B cell (primary cell): Measurements from ENCODE around the gene DCAF6. TPM values are rescaled to one million over a fixed set of nuclear protein-coding genes. Genes with fewer than 3 reads are reported as not detected.

Experiments used
- ATAC-seq: fragments of 200-7000 bp; cut with Tn5 transposase; one replicate; pipeline ENCODE4 v1.10.0; 2021; ENCODE audit warnings: low read depth, mild to moderate bottlenecking, moderate number of reproducible peaks, moderate library complexity
- CTCF ChIA-PET: fragments of 350-600 bp; sonication (Branson Sonifier 250); formaldehyde crosslinking; loops from one replicate; lab custom pipeline; 2021; ENCODE audit warnings: antibody characterized with exemption, inconsistent platforms; lab: Charles Lee
- POLR2A ChIA-PET: fragments of 350-600 bp; sonication (Branson Sonifier 250); formaldehyde crosslinking; loops from one replicate; lab custom pipeline; 2021; ENCODE audit warnings: antibody characterized with exemption; lab: Charles Lee
- DNase-seq: peaks from one replicate; pipeline ENCODE4 v3.0.0; 2013
- H2AFZ ChIP-seq: 2 replicates; pipeline ENCODE4 v1.6.1; 2012; ENCODE audit warnings: mild to moderate bottlenecking, low read depth, low read length; ENCODE audit not compliant: insufficient read depth, poor library complexity, severe bottlenecking
- H3K27ac ChIP-seq, 2 donors: 1 replicate in 1 of 2; 2 replicates in 1 of 2; pipeline ENCODE4 v1.5.1; 2012 to 2013; ENCODE audit warnings: low read length in 2 of 2, mild to moderate bottlenecking in 2 of 2, moderate library complexity in 1 of 2
- H3K27me3 ChIP-seq, 4 experiments: fragments of 200-600 bp in 1 of 4; sonication (generic) in 1 of 4; replicated peaks in 1 of 4; 1 replicate in 2 of 4; 2 replicates in 2 of 4; pipeline versions ENCODE4 v1.6.1 to v1.7.0; 2013 to 2016; ENCODE audit warnings: low read length in 3 of 4, mild to moderate bottlenecking in 2 of 4, mixed read lengths in 1 of 4, moderate library complexity in 1 of 4; ENCODE audit not compliant: insufficient read depth in 4 of 4, control insufficient read depth in 3 of 4; ENCODE audit errors: control extremely low read depth in 1 of 4
- H3K36me3 ChIP-seq, 2 experiments: replicated peaks in 1 of 2; 1 replicate in 1 of 2; 2 replicates in 1 of 2; pipeline versions ENCODE4 v1.6.1 to v1.7.1; 2013; ENCODE audit warnings: low read length in 1 of 2; ENCODE audit not compliant: insufficient read depth in 2 of 2, control insufficient read depth in 1 of 2; ENCODE audit errors: control extremely low read depth in 1 of 2, extremely low read depth in 1 of 2
- H3K4me1 ChIP-seq, 2 donors: fragments of 200-600 bp in 1 of 2; sonication (generic) in 1 of 2; 1 replicate in 1 of 2; 2 replicates in 1 of 2; pipeline versions ENCODE4 v1.5.1 to v1.6.1; 2013 to 2017; ENCODE audit warnings: low read length in 2 of 2; ENCODE audit not compliant: control insufficient read depth in 2 of 2, insufficient read depth in 2 of 2
- H3K4me2 ChIP-seq: replicated peaks from 2 replicates; pipeline ENCODE3; 2012; ENCODE audit warnings: mild to moderate bottlenecking, low read depth, low read length; ENCODE audit not compliant: poor library complexity, severe bottlenecking
- H3K4me3 ChIP-seq, 5 experiments: fragments of 200-600 bp in 1 of 5; sonication (generic) in 1 of 5; 1 replicate in 3 of 5; 2 replicates in 2 of 5; pipeline versions ENCODE4 v1.5.1 to v1.7.0; 2011 to 2016; ENCODE audit warnings: low read length in 4 of 5, mild to moderate bottlenecking in 4 of 5, low read depth in 2 of 5, control low read depth in 1 of 5, moderate library complexity in 1 of 5; ENCODE audit not compliant: insufficient read depth in 1 of 5; ENCODE audit errors: control extremely low read depth in 1 of 5, extremely low read depth in 1 of 5
- H3K79me2 ChIP-seq: fragments of 200-600 bp; sonication (generic); one replicate; pipeline ENCODE4 v1.6.0; 2016; ENCODE audit warnings: low read length; ENCODE audit not compliant: control insufficient read depth, insufficient read depth
- H3K9ac ChIP-seq: fragments of 200-600 bp; sonication (generic); 2 replicates; pipeline ENCODE4 v1.6.1; 2017; ENCODE audit warnings: mild to moderate bottlenecking, low read length, moderate library complexity
- H3K9me3 ChIP-seq, 3 donors: one replicate each; pipeline versions ENCODE4 v1.6.1 to v1.7.1; 2013; ENCODE audit warnings: low read length in 2 of 3; ENCODE audit not compliant: control insufficient read depth in 2 of 3, insufficient read depth in 1 of 3; ENCODE audit errors: control extremely low read depth in 1 of 3
- H4K20me1 ChIP-seq: 2 replicates; pipeline ENCODE4 v1.6.0; 2012; ENCODE audit warnings: mild to moderate bottlenecking, low read length; ENCODE audit not compliant: insufficient read depth, control insufficient read depth, poor library complexity, severe bottlenecking
- H3K27ac Mint-ChIP-seq: one replicate; pipeline ENCODE4 v1.8.0; 2021; ENCODE audit warnings: mixed read lengths
- H3K27me3 Mint-ChIP-seq: one replicate; pipeline ENCODE4 v1.8.0; 2021; ENCODE audit warnings: mixed read lengths
- H3K4me1 Mint-ChIP-seq: one replicate; pipeline ENCODE4 v1.8.0; 2021; ENCODE audit warnings: mixed read lengths
- H3K4me3 Mint-ChIP-seq: one replicate; pipeline ENCODE4 v1.8.0; 2021; ENCODE audit warnings: mixed read lengths
- H3K9me3 Mint-ChIP-seq: one replicate; pipeline ENCODE4 v1.8.0; 2022; ENCODE audit warnings: mixed read lengths; ENCODE audit not compliant: insufficient read depth
- EZH2 ChIP-seq: IDR thresholded peaks from 2 replicates; pipeline ENCODE4 v1.6.1; 2012; ENCODE audit warnings: borderline replicate concordance, low read depth, mild to moderate bottlenecking, moderate library complexity, low read length; ENCODE audit not compliant: insufficient read depth, poor library complexity, severe bottlenecking
- WGBS: methylation state at CpG from one replicate; pipeline ENCODE4 v1.1.5; 2013; ENCODE audit warnings: missing lambda C conversion rate; ENCODE audit not compliant: insufficient coverage; 5-methylcytosine and 5-hydroxymethylcytosine counted together
- intact Hi-C: fragments of 100-400 bp; cut with micrococcal nuclease; formaldehyde crosslinking; loops from one replicate; pipeline ENCODE4 v1.10.0; 2022
- polyA plus RNA-seq: library from polyadenylated mRNA; depleted of rRNA; stranded (reverse); fragments of >200 nt; gene quantifications from 2 replicates; pipeline ENCODE4 v1.2.3, GENCODE V29; 2012
- total RNA-seq, 2 donors: library from RNA; stranded (reverse); fragments of 120-200 nt in 1 of 2; gene quantifications; 1 replicate in 1 of 2; 2 replicates in 1 of 2; pipeline versions ENCODE4 v1.2.3 to v1.2.4, GENCODE V29; 2013 to 2022
- TF ChIP-seq, protein P1 (sequence below): fragments of 200-600 bp; IDR thresholded peaks from one replicate; pipeline ENCODE4 v1.8.0; 2022; ENCODE audit warnings: antibody characterized with exemption, mild to moderate bottlenecking

Gene DCAF6
- total and polyA plus RNA-seq, 2 donors (not counting 1 experiment from before 2014, with no cell fraction given), result 17.5 to 40.4 TPM

GRCh38 chr1:168096296-168097165, 160.0 kb downstream of the DCAF6 start:
- ChIA-PET CTCF (interaction anchor here (2.0 to 2.8 kb wide), 2 partner anchors 11 to 14 kb away, joined by 7 to 11 read pairs; no protein-coding TSS in a partner anchor), POLR2A (no interaction called here)
- H3K9me3 ChIP-seq, result no peaks in the 10 kb centered on the region
- no peaks in the 10 kb centered on the region for H3K4me1 ChIP-seq
- H3K9me3 Mint-ChIP-seq, result no peaks in the 10 kb centered on the region
- H4K20me1 ChIP-seq, result no peaks in the 10 kb centered on the region
- intact Hi-C loops, result no loop called here
- no peaks in the 10 kb centered on the region for H3K36me3 ChIP-seq
- 96% methylated on average over 25 of the region's 27 CpGs for WGBS
- TF ChIP-seq, protein P1, sequence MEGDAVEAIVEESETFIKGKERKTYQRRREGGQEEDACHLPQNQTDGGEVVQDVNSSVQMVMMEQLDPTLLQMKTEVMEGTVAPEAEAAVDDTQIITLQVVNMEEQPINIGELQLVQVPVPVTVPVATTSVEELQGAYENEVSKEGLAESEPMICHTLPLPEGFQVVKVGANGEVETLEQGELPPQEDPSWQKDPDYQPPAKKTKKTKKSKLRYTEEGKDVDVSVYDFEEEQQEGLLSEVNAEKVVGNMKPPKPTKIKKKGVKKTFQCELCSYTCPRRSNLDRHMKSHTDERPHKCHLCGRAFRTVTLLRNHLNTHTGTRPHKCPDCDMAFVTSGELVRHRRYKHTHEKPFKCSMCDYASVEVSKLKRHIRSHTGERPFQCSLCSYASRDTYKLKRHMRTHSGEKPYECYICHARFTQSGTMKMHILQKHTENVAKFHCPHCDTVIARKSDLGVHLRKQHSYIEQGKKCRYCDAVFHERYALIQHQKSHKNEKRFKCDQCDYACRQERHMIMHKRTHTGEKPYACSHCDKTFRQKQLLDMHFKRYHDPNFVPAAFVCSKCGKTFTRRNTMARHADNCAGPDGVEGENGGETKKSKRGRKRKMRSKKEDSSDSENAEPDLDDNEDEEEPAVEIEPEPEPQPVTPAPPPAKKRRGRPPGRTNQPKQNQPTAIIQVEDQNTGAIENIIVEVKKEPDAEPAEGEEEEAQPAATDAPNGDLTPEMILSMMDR, result no peak
- TF ChIP-seq EZH2, result no peak
- H3K27me3 ChIP-seq, result no peaks in the 10 kb centered on the region
- peaks cover 5% of the 10 kb centered on the region for H3K27me3 Mint-ChIP-seq
- ATAC-seq (no peak), DNase-seq (no peak)
- no peaks in the 10 kb centered on the region for H3K4me1 Mint-ChIP-seq
- H3K4me3 Mint-ChIP-seq, result no peak overlapping the region
- no peak overlapping the region for H3K9ac ChIP-seq
- H3K27ac Mint-ChIP-seq, result no peak overlapping the region
- H3K27ac ChIP-seq, result no peak overlapping the region
- no peaks in the 10 kb centered on the region for H3K79me2 ChIP-seq
- no peak overlapping the region for H2AFZ ChIP-seq
- no peak overlapping the region for H3K4me2 ChIP-seq
- no peak overlapping the region for H3K4me3 ChIP-seq

GRCh38 chr1:168097921-168098528, 161.5 kb downstream of the DCAF6 start:
- ATAC-seq (no peak), DNase-seq (no peak)
- no peaks in the 10 kb centered on the region for H3K36me3 ChIP-seq
- no peaks in the 10 kb centered on the region for H3K4me1 ChIP-seq
- Mint-ChIP-seq H3K4me1 (no peaks in the 10 kb centered on the region), H3K27me3 (peaks cover 6% of the 10 kb centered on the region), H3K27ac (no peak overlapping the region), H3K9me3 (no peaks in the 10 kb centered on the region), H3K4me3 (no peak overlapping the region)
- intact Hi-C loops, result no loop called here
- no peak overlapping the region for H2AFZ ChIP-seq
- H3K9me3 ChIP-seq, result no peaks in the 10 kb centered on the region
- no peaks in the 10 kb centered on the region for H4K20me1 ChIP-seq
- POLR2A ChIA-PET, result no interaction called here
- H3K4me2 ChIP-seq, result no peak overlapping the region
- no peak overlapping the region for H3K27ac ChIP-seq
- CTCF ChIA-PET, result interaction anchor here (1.3 kb wide), 1 partner anchor 12 kb away, joined by 4 read pairs; no protein-coding TSS in a partner anchor
- TF ChIP-seq EZH2, result no peak
- TF ChIP-seq, protein P1, result no peak
- H3K4me3 ChIP-seq, result no peak overlapping the region
- H3K27me3 ChIP-seq, result no peaks in the 10 kb centered on the region
- H3K9ac ChIP-seq, result no peak overlapping the region
- WGBS, result 93% methylated on average over 8 of the region's 12 CpGs
- no peaks in the 10 kb centered on the region for H3K79me2 ChIP-seq
